GM18858 (cell line): ENCODE data around the gene AJAP1.

Source experiments
- ATAC-seq: cut with Tn5 transposase; IDR thresholded peaks from one replicate; pipeline ENCODE4 v1.9.1; 2021; ENCODE audit not compliant: unreplicated experiment

AJAP1 gene

GRCh38 chr1:4677608-4678007 lies 23.2 kb downstream of the AJAP1 start:
- ATAC-seq, result no peak

- ATAC-seq, result no peak
These were observed 23.8 kb downstream of the AJAP1 start for GRCh38 chr1:4678066-4678717.

GRCh38 chr1:4681026-4681425 lies 26.6 kb downstream of the AJAP1 start:
- ATAC-seq, result no peak

GRCh38 chr1:4682607-4683220 lies 28.3 kb downstream of the AJAP1 start:
- no peak for ATAC-seq

- ATAC-seq, result no peak
These were observed 29.7 kb downstream of the AJAP1 start for GRCh38 chr1:4684136-4684535.

GRCh38 chr1:4684864-4685522 lies 30.6 kb downstream of the AJAP1 start:
- ATAC-seq, result no peak

- no peak for ATAC-seq
These were observed 31.1 kb downstream of the AJAP1 start for GRCh38 chr1:4685523-4685865.

- no peak for ATAC-seq
These were observed 33.5 kb downstream of the AJAP1 start for GRCh38 chr1:4687943-4688342.

- no peak for ATAC-seq
These were observed 35.0 kb downstream of the AJAP1 start for GRCh38 chr1:4689271-4689935.

- ATAC-seq, result no peak
These were observed 35.7 kb downstream of the AJAP1 start for GRCh38 chr1:4689941-4690635.

- no peak for ATAC-seq
These were observed 36.7 kb downstream of the AJAP1 start for GRCh38 chr1:4690951-4691675.

- no peak for ATAC-seq
These were observed 37.5 kb downstream of the AJAP1 start for GRCh38 chr1:4691766-4692405.

GRCh38 chr1:4692437-4692836 lies 38.0 kb downstream of the AJAP1 start:
- ATAC-seq, result no peak

GRCh38 chr1:4693331-4693730 lies 38.9 kb downstream of the AJAP1 start:
- no peak for ATAC-seq

GRCh38 chr1:4693891-4694290 lies 39.5 kb downstream of the AJAP1 start:
- no peak for ATAC-seq

GRCh38 chr1:4694492-4694891 lies 40.1 kb downstream of the AJAP1 start:
- no peak for ATAC-seq

- no peak for ATAC-seq
These were observed 40.8 kb downstream of the AJAP1 start for GRCh38 chr1:4695241-4695640.

GRCh38 chr1:4696161-4696745 lies 41.8 kb downstream of the AJAP1 start:
- ATAC-seq, result no peak

GRCh38 chr1:4696753-4697152 lies 42.3 kb downstream of the AJAP1 start:
- no peak for ATAC-seq

GRCh38 chr1:4697801-4698200 lies 43.4 kb downstream of the AJAP1 start:
- ATAC-seq, result no peak
